22Rv1 (cell line): ENCODE results near the gene PACRG.

Experiments
- H3K27ac ChIP-seq: fragments of 450-650 bp; 2 replicates; pipeline ENCODE4 v1.5.1; 2017
- CTCF ChIP-seq: fragments of 450-650 bp; IDR thresholded peaks from 2 replicates; pipeline ENCODE4 v1.5.1; 2017; ENCODE audit warnings: mild to moderate bottlenecking
- ZFX ChIP-seq: fragments of 450-650 bp; IDR thresholded peaks from 2 replicates; pipeline ENCODE4 v1.6.1; 2017; ENCODE audit warnings: antibody characterized with exemption, borderline replicate concordance

Gene PACRG

GRCh38 chr6:162962093-162962492 is 234.3 kb downstream of the PACRG start:
- no peak overlapping the region for H3K27ac ChIP-seq
- TF ChIP-seq ZFX (no peak), CTCF (no peak)

DNA sequence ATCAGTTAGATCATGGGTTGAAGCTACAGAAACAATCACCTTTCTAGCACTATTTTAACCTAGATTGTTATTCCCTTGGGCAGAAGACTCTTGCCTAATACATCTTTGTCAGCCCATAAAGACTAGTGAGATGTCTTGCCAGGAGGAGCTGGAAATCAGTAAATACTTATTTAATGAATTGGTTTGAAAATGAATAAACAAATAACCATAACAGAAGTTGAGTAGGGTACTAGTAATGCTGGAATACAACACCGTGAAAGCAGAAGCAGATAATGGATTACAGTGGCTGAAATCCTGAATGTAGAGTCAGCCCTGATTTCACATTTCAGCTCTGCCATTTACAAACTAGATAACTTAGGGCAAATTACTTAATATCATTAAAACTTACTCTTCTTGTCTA is 236.1 kb downstream of the PACRG start:
- TF ChIP-seq CTCF (no peak), ZFX (no peak)
- H3K27ac ChIP-seq, result no peak overlapping the region

GRCh38 chr6:162964488-162965140 is 236.8 kb downstream of the PACRG start:
- TF ChIP-seq ZFX, result no peak
- no peak for TF ChIP-seq CTCF
- H3K27ac ChIP-seq, result no peak overlapping the region

- H3K27ac ChIP-seq, result no peak overlapping the region
- TF ChIP-seq CTCF (no peak), ZFX (no peak)
Measured at GRCh38 chr6:162965366-162965765, 237.6 kb downstream of the PACRG start.

DNA sequence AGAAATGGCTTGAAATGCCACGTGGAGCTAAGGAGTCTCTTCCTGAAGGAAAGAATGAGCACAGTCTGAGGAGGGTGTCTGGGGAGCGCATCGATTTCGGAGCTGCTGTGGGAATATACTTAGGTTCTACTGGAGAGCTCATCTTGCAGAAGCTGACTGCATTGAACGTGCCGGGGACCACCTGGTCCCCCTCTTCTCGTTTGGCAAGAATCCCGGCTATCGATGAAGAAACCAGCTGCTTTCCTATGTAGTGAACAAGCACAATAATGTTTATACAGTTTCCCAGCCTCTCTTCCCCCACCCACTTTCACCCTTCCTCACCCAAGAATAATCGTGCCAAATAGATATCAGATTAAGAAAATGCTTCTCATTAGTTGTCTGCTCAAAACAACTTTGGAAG is 242.5 kb downstream of the PACRG start:
- no peak overlapping the region for H3K27ac ChIP-seq

GRCh38 chr6:162971356-162971755 is 243.6 kb downstream of the PACRG start:
- no peak overlapping the region for H3K27ac ChIP-seq
- TF ChIP-seq ZFX (no peak), CTCF (no peak)

More for the DNA sequence above, 242.5 kb downstream of the PACRG start:
- TF ChIP-seq CTCF, result no peak
- TF ChIP-seq ZFX, result no peak

- TF ChIP-seq CTCF, result no peak
- no peak for TF ChIP-seq ZFX
- no peak overlapping the region for H3K27ac ChIP-seq
Measured at GRCh38 chr6:162973151-162973872, 245.5 kb downstream of the PACRG start.
